NT2/D1 (cell line): ENCODE measurements around the gene DOCK2.

Experiments
- SUZ12 ChIP-seq: IDR thresholded peaks from 2 replicates; pipeline ENCODE4 v1.6.1; 2011; ENCODE audit not compliant: insufficient read length, insufficient read depth; ENCODE audit errors: extremely low read depth
- ZNF274 ChIP-seq: IDR thresholded peaks from 2 replicates; pipeline ENCODE4 v1.6.1; 2011; ENCODE audit warnings: mild to moderate bottlenecking, low read depth, low read length

GRCh38 chr5:169954786-169955185 lies 317.7 kb downstream of the DOCK2 start:
- no peak for TF ChIP-seq SUZ12
- TF ChIP-seq ZNF274: no peak
